ENCODE data around the gene RALY. TPM values are rescaled to one million over a fixed set of nuclear protein-coding genes. Genes with fewer than 3 reads are reported as not detected.

Gene RALY
- polyA plus RNA-seq, 2 of the 4 experiments (the other 2 are of a cell fraction), result 63.4 to 102 TPM

GRCh38 chr20:34114809-34115208 lies 121.1 kb downstream of the RALY start:
- Histone ChIP-seq H3K4me3 (no peak overlapping the region), H3K9me3 (no peaks in the 10 kb centered on the region), H3K4me2 (no peak overlapping the region), H3K4me1 (peaks cover 8% of the 10 kb centered on the region; the same call in 2 of the 3 replicates), H3K27ac (no peak overlapping the region)
- ATAC-seq, result no peak
- TF ChIP-seq EHF (CRISPR knock-in tag; IDR thresholded peaks at IDR 0.05) (no peak), CTCF (IDR thresholded peaks at IDR 0.05) (no peak)
- FAIRE-seq, result no peak
- 84% methylated on average over 4 of the region's 4 CpGs for WGBS (ENCODE audit: missing lambda C conversion rate)
- POLR2A ChIA-PET, result no interaction called here
- CTCF ChIA-PET, result interaction anchor here (1.2 to 6.9 kb wide), 2 partner anchors 15 to 67 kb away, joined by 3 to 35 read pairs; no protein-coding TSS in a partner anchor
- DNase-seq (ENCODE audit: low read depth in 1 of 2, low spot score in 1 of 2), result no peak

GRCh38 chr20:34115232-34115631 lies 121.5 kb downstream of the RALY start:
- POLR2A ChIA-PET, result no interaction called here

GRCh38 chr20:34120213-34120612 lies 126.5 kb downstream of the RALY start:
- no peak overlapping the region for H3K4me2 ChIP-seq
- FAIRE-seq (no peak), DNase-seq (ENCODE audit: low read depth in 1 of 2, low spot score in 1 of 2) (no peak), ATAC-seq (no peak)
- H3K9me3 ChIP-seq, result no peaks in the 10 kb centered on the region
- H3K27ac ChIP-seq, result no peak overlapping the region
- 59% methylated on average over 2 of the region's 2 CpGs for WGBS (ENCODE audit: missing lambda C conversion rate)
- H3K4me1 ChIP-seq, result peaks cover 5% of the 10 kb centered on the region; the same call in 2 of the 3 replicates
- no peak for TF ChIP-seq CHD2 (IDR thresholded peaks at IDR 0.05; ENCODE audit: low read length, partially characterized antibody)
- no peak for TF ChIP-seq CEBPB (IDR thresholded peaks at IDR 0.05)
- H3K4me3 ChIP-seq, result no peak overlapping the region
- ChIA-PET POLR2A (no interaction called here), CTCF (interaction anchor here (0.5 to 1.1 kb wide), 3 partner anchors 43 to 684 kb away, joined by 3 to 4 read pairs (median 3); no protein-coding TSS in a partner anchor)

More at GRCh38 chr20:34115232-34115631, 121.5 kb downstream of the RALY start:
- CTCF ChIA-PET, result interaction anchor here (0.6 to 6.9 kb wide), 6 partner anchors 14 to 76 kb away, joined by 3 to 35 read pairs (median 4); no protein-coding TSS in a partner anchor
- TF ChIP-seq PHF8 (IDR thresholded peaks at IDR 0.05; ENCODE audit: borderline replicate concordance, low read depth), result no peak
- TF ChIP-seq CHD2 (IDR thresholded peaks at IDR 0.05; ENCODE audit: low read length, partially characterized antibody), result no peak
- no peak for TF ChIP-seq MAX (IDR thresholded peaks at IDR 0.05)
- TF ChIP-seq FOSB (CRISPR knock-in tag; IDR thresholded peaks at IDR 0.05), result no peak
- no peak for TF ChIP-seq RCOR1 (IDR thresholded peaks at IDR 0.05; ENCODE audit: low read depth, low read length)
- no peak for TF ChIP-seq RAD21 (conservative IDR thresholded peaks at IDR 0.05 in 1 of 2, IDR thresholded peaks at IDR 0.05 in 1 of 2)
- no peak for TF ChIP-seq NFE2L2 (conservative IDR thresholded peaks at IDR 0.05; ENCODE audit: low read length)
- TF ChIP-seq JUNB (IDR thresholded peaks at IDR 0.05), result no peak
- TF ChIP-seq HOXB5 (CRISPR knock-in tag; IDR thresholded peaks at IDR 0.05), result no peak
- no peak for TF ChIP-seq REST (IDR thresholded peaks at IDR 0.05)
- TF ChIP-seq POLR2AphosphoS2 (conservative IDR thresholded peaks at IDR 0.05; ENCODE audit: low read length), result no peak
- TF ChIP-seq CEBPB (IDR thresholded peaks at IDR 0.05), result no peak
- TF ChIP-seq HEYL (CRISPR knock-in tag; IDR thresholded peaks at IDR 0.05), result no peak
- TF ChIP-seq ESRRA (IDR thresholded peaks at IDR 0.05; ENCODE audit: borderline replicate concordance, low read length), result no peak
- TF ChIP-seq SREBF2 (IDR thresholded peaks at IDR 0.05), result no peak
- no peak for TF ChIP-seq RNF2 (IDR thresholded peaks at IDR 0.05; ENCODE audit: borderline replicate concordance, low read depth)
- Histone ChIP-seq H3K4me1 (peaks cover 4% of the 10 kb centered on the region; the same call in 2 of the 3 replicates), H3K4me3 (no peak overlapping the region), H3K4me2 (no peak overlapping the region), H3K9me3 (no peaks in the 10 kb centered on the region), H3K27ac (no peak overlapping the region)
- no peak for FAIRE-seq
- no peak for ATAC-seq
- DNase-seq (ENCODE audit: low read depth in 1 of 2, low spot score in 1 of 2), result no peak
